ENCODE measurements around the gene ADGRG1. TPM values are rescaled to one million over a fixed set of nuclear protein-coding genes. Genes with fewer than 3 reads are reported as not detected.
"Not testable (repeated sequence)": the region's sequence is repeated elsewhere in the genome, so short reads cannot be mapped to it uniquely, and the experiment has no call there.

ADGRG1 gene
- total RNA-seq, 2 donors from 2014 or later: 53.7 to 61.6 TPM

GRCh38 chr16:57668630-57669475 is 40.4 kb downstream of the ADGRG1 start:
- intact Hi-C loops (cut with DNase I): no loop called here
- Histone ChIP-seq H3K27me3 (no peaks in the 10 kb centered on the region), H3K27ac (no peak overlapping the region), H3K36me3 (replicated peaks in 1 of 2; ENCODE audit: insufficient read depth in 1 of 2, low read depth in 2 of 2) (peaks cover 2 to 5% of the 10 kb centered on the region in 2 donors), H3K4me1 (no peaks in the 10 kb centered on the region), H3K9me3 (no peaks in the 10 kb centered on the region), H3K4me3 (no peak overlapping the region)
- ATAC-seq (no peak), DNase-seq (peak in 1 of 4 donors; percentile 9)
- WGBS, 2 donors: 85 to 86% methylated on average over 17 to 20 of the region's 20 CpGs
- TF ChIP-seq CTCF (IDR thresholded peaks at IDR 0.05) (no peak), POLR2A (IDR thresholded peaks at IDR 0.05) (no peak)

- intact Hi-C loops (cut with DNase I): no loop called here
- H3K9me3 ChIP-seq: no peaks in the 10 kb centered on the region
- TF ChIP-seq POLR2A (IDR thresholded peaks at IDR 0.05) (no peak), CTCF (IDR thresholded peaks at IDR 0.05) (peak in 3 of 7 experiments; percentile 16 to 31 (median 23))
- no peaks in the 10 kb centered on the region for H3K27me3 ChIP-seq
- ATAC-seq (no peak), DNase-seq (peak in 1 of 4 donors; percentile 19)
- 66 to 83% methylated on average over 5 to 12 of the region's 12 CpGs for WGBS, 2 donors
- H3K36me3 ChIP-seq (replicated peaks in 1 of 2; ENCODE audit: insufficient read depth in 1 of 2, low read depth in 2 of 2): peaks cover 0 to under 1% of the 10 kb centered on the region in 2 donors
- H3K4me1 ChIP-seq: no peaks in the 10 kb centered on the region
- H3K27ac ChIP-seq: no peak overlapping the region
- no peak overlapping the region for H3K4me3 ChIP-seq
Measured at GRCh38 chr16:57669476-57670162, 41.2 kb downstream of the ADGRG1 start.

GRCh38 chr16:57670196-57670595 is 41.8 kb downstream of the ADGRG1 start:
- H3K27ac ChIP-seq: no peak overlapping the region
- ATAC-seq: no peak
- no peaks in the 10 kb centered on the region for H3K4me1 ChIP-seq
- WGBS, 2 donors: 73 to 76% methylated on average over 4 of the region's 4 CpGs
- peak in 1 of 4 donors; percentile 2 for DNase-seq
- no peaks in the 10 kb centered on the region for H3K9me3 ChIP-seq
- no peak for TF ChIP-seq CTCF (IDR thresholded peaks at IDR 0.05)
- no peak for TF ChIP-seq POLR2A (IDR thresholded peaks at IDR 0.05)
- no peak overlapping the region for H3K4me3 ChIP-seq
- no peaks in the 10 kb centered on the region for H3K27me3 ChIP-seq
- intact Hi-C loops (cut with DNase I): no loop called here
- H3K36me3 ChIP-seq (replicated peaks in 1 of 2; ENCODE audit: insufficient read depth in 1 of 2, low read depth in 2 of 2): no peaks in the 10 kb centered on the region

- intact Hi-C loops (cut with DNase I); H3K27ac ChIP-seq; H3K9me3 ChIP-seq; ATAC-seq; H3K36me3 ChIP-seq (replicated peaks in 1 of 2; ENCODE audit: insufficient read depth in 1 of 2, low read depth in 2 of 2); H3K27me3 ChIP-seq; H3K4me1 ChIP-seq; H3K4me3 ChIP-seq: not testable (repeated sequence)
- WGBS, 2 donors: 83 to 92% methylated on average over 7 of the region's 7 CpGs
- DNase-seq: peak in 1 of 4 donors; percentile 2
Measured at GRCh38 chr16:57671451-57671850, 43.0 kb downstream of the ADGRG1 start.

GRCh38 chr16:57672416-57672815 is 44.0 kb downstream of the ADGRG1 start:
- 68 to 74% methylated on average over 3 of the region's 3 CpGs for WGBS, 2 donors
- DNase-seq (no peak), ATAC-seq (no peak)
- H3K36me3 ChIP-seq (replicated peaks in 1 of 2; ENCODE audit: insufficient read depth in 1 of 2, low read depth in 2 of 2): no peaks in the 10 kb centered on the region
- peaks cover 5% of the 10 kb centered on the region for H3K4me1 ChIP-seq
- H3K27ac ChIP-seq: no peak overlapping the region
- intact Hi-C loops (cut with DNase I): no loop called here
- TF ChIP-seq CTCF (IDR thresholded peaks at IDR 0.05) (no peak), POLR2A (IDR thresholded peaks at IDR 0.05) (no peak)
- no peaks in the 10 kb centered on the region for H3K27me3 ChIP-seq
- H3K9me3 ChIP-seq: no peaks in the 10 kb centered on the region
- H3K4me3 ChIP-seq: no peak overlapping the region
